WTC11 (cell line): Measurements from ENCODE around the gene TMEM88. TPM values are rescaled to one million over a fixed set of nuclear protein-coding genes. Genes with fewer than 3 reads are reported as not detected.

Source experiments
- ATAC-seq: fragments of 200-7000 bp; cut with Tn5 transposase; 2 replicates; pipeline ENCODE4 v1.10.0; 2021; ENCODE audit warnings: mild to moderate bottlenecking, moderate library complexity
- CTCF ChIA-PET: fragments of 300-600 bp; sonication (Branson Sonifier 250); formaldehyde crosslinking; loops from one replicate; lab custom pipeline; 2021; ENCODE audit warnings: antibody characterized with exemption; lab: Charles Lee
- POLR2A ChIA-PET: fragments of 350-600 bp; sonication (Branson Sonifier 250); formaldehyde crosslinking; loops from one replicate; lab custom pipeline; 2021; ENCODE audit warnings: antibody characterized with exemption; lab: Charles Lee
- DNase-seq: peaks from one replicate; pipeline ENCODE4 v3.0.0; 2021; ENCODE audit warnings: low spot score
- H3K27ac Mint-ChIP-seq: 2 replicates; pipeline ENCODE4 v1.8.0; 2021; ENCODE audit warnings: mixed read lengths
- H3K27me3 Mint-ChIP-seq: 2 replicates; pipeline ENCODE4 v1.8.0; 2021; ENCODE audit warnings: low read depth, mild to moderate bottlenecking, moderate library complexity, mixed read lengths
- H3K36me3 Mint-ChIP-seq: 2 replicates; pipeline ENCODE4 v1.8.0; 2021; ENCODE audit warnings: mixed read lengths
- H3K4me1 Mint-ChIP-seq: 2 replicates; pipeline ENCODE4 v1.8.0; 2022; ENCODE audit warnings: mixed read lengths
- H3K4me3 Mint-ChIP-seq: 2 replicates; pipeline ENCODE4 v1.8.0; 2021; ENCODE audit warnings: mild to moderate bottlenecking, moderate library complexity, mixed read lengths
- H3K9me3 Mint-ChIP-seq: 2 replicates; pipeline ENCODE4 v1.8.0; 2021; ENCODE audit warnings: mixed read lengths
- AFF4 ChIP-seq: sonication (generic); formaldehyde crosslinking; IDR thresholded peaks from 2 replicates; pipeline ENCODE4 v1.8.1; 2023; ENCODE audit warnings: mild to moderate bottlenecking, missing genetic modification reagents, borderline replicate concordance
- AR ChIP-seq: fragments of 250-450 bp; sonication (Bioruptor Pico); IDR thresholded peaks from 2 replicates; pipeline ENCODE4 v1.9.0; 2021; ENCODE audit warnings: mild to moderate bottlenecking
- ATF6 ChIP-seq: sonication (generic); formaldehyde crosslinking; IDR thresholded peaks from 2 replicates; pipeline ENCODE4 v1.8.1; 2023; ENCODE audit warnings: mild to moderate bottlenecking, missing genetic modification reagents
- CDX4 ChIP-seq: fragments of 250-450 bp; sonication (Bioruptor Pico); IDR thresholded peaks from 2 replicates; pipeline ENCODE4 v1.9.0; 2021; ENCODE audit warnings: moderate library complexity, mild to moderate bottlenecking, inconsistent platforms, borderline replicate concordance
- CREM ChIP-seq: sonication (generic); formaldehyde crosslinking; IDR thresholded peaks from 2 replicates; pipeline ENCODE4 v1.8.1; 2022; ENCODE audit warnings: mild to moderate bottlenecking, missing genetic modification reagents, moderate library complexity
- ELF4 ChIP-seq: sonication (generic); formaldehyde crosslinking; IDR thresholded peaks from 2 replicates; pipeline ENCODE4 v1.8.1; 2022; ENCODE audit warnings: low read depth, mild to moderate bottlenecking, moderate library complexity, missing genetic modification reagents
- FOXP4 ChIP-seq: sonication (generic); formaldehyde crosslinking; IDR thresholded peaks from 2 replicates; pipeline ENCODE4 v1.8.0; 2022; ENCODE audit warnings: mild to moderate bottlenecking, missing genetic modification reagents
- GABPB1 ChIP-seq: sonication (generic); formaldehyde crosslinking; IDR thresholded peaks from 2 replicates; pipeline ENCODE4 v1.8.1; 2023; ENCODE audit warnings: mild to moderate bottlenecking, missing genetic modification reagents
- IRF1 ChIP-seq: sonication (generic); formaldehyde crosslinking; IDR thresholded peaks from 2 replicates; pipeline ENCODE4 v1.8.0; 2023; ENCODE audit warnings: missing genetic modification reagents
- JAZF1 ChIP-seq: fragments of 250-450 bp; sonication (Bioruptor Pico); IDR thresholded peaks from 2 replicates; pipeline ENCODE4 v1.9.0; 2021; ENCODE audit warnings: moderate library complexity, mild to moderate bottlenecking, inconsistent platforms
- KAT7 ChIP-seq: sonication (generic); formaldehyde crosslinking; IDR thresholded peaks from 2 replicates; pipeline ENCODE4 v1.8.1; 2023; ENCODE audit warnings: missing genetic modification reagents, mild to moderate bottlenecking, borderline replicate concordance
- NFYB ChIP-seq: sonication (generic); formaldehyde crosslinking; conservative IDR thresholded peaks from 2 replicates; pipeline ENCODE4 v1.8.0; 2022; ENCODE audit warnings: low read depth, missing genetic modification reagents
- NR1H2 ChIP-seq: sonication (generic); formaldehyde crosslinking; IDR thresholded peaks from 2 replicates; pipeline ENCODE4 v1.9.0; 2021; ENCODE audit warnings: mild to moderate bottlenecking, moderate library complexity, missing genetic modification reagents
- NR3C1 ChIP-seq: sonication (generic); formaldehyde crosslinking; conservative IDR thresholded peaks from 2 replicates; pipeline ENCODE4 v1.8.1; 2023; ENCODE audit warnings: low read depth, mild to moderate bottlenecking, missing genetic modification reagents
- PREB ChIP-seq: sonication (generic); formaldehyde crosslinking; IDR thresholded peaks from 2 replicates; pipeline ENCODE4 v1.8.1; 2022; ENCODE audit warnings: mild to moderate bottlenecking, missing genetic modification reagents, moderate library complexity, borderline replicate concordance
- SMAD3 ChIP-seq: sonication (generic); formaldehyde crosslinking; IDR thresholded peaks from 2 replicates; pipeline ENCODE4 v1.8.0; 2022; ENCODE audit warnings: missing genetic modification reagents, mild to moderate bottlenecking, borderline replicate concordance
- TEAD4 ChIP-seq: sonication (generic); formaldehyde crosslinking; IDR thresholded peaks from 2 replicates; pipeline ENCODE4 v1.8.0; 2022; ENCODE audit warnings: mild to moderate bottlenecking, missing genetic modification reagents
- ZNF219 ChIP-seq: sonication (generic); formaldehyde crosslinking; IDR thresholded peaks from 2 replicates; pipeline ENCODE4 v1.8.0; 2023; ENCODE audit warnings: missing genetic modification reagents, mild to moderate bottlenecking, borderline replicate concordance
- ZNF317 ChIP-seq: sonication (generic); formaldehyde crosslinking; IDR thresholded peaks from 2 replicates; pipeline ENCODE4 v1.8.1; 2023; ENCODE audit warnings: low read depth, mild to moderate bottlenecking, moderate library complexity, missing genetic modification reagents, borderline replicate concordance
- ZNF416 ChIP-seq: fragments of 250-450 bp; sonication (Bioruptor Pico); IDR thresholded peaks from 2 replicates; pipeline ENCODE4 v1.9.0; 2021; ENCODE audit warnings: mild to moderate bottlenecking, inconsistent platforms
- total RNA-seq: library from RNA; stranded (reverse); gene quantifications from 3 replicates; pipeline ENCODE4 v1.2.3, GENCODE V29; 2021

TMEM88 gene
- total RNA-seq, 1 experiment from 2014 or later, result 2.9 TPM

GRCh38 chr17:7832431-7832830 is 22.4 kb upstream of the TMEM88 start (continued):
- TF ChIP-seq TEAD4 (no peak), IRF1 (CRISPR knock-in tag) (no peak)

- TF ChIP-seq AR (CRISPR knock-in tag) (no peak), CREM (CRISPR knock-in tag) (no peak), ZNF416 (CRISPR knock-in tag) (no peak), SMAD3 (CRISPR knock-in tag) (no peak), NFYB (CRISPR knock-in tag) (no peak), PREB (CRISPR knock-in tag) (no peak), JAZF1 (CRISPR knock-in tag) (no peak), AFF4 (CRISPR knock-in tag) (no peak), NR1H2 (CRISPR knock-in tag) (no peak), ZNF219 (CRISPR knock-in tag) (no peak), ATF6 (CRISPR knock-in tag) (no peak), KAT7 (CRISPR knock-in tag) (no peak), ZNF317 (CRISPR knock-in tag) (no peak), GABPB1 (CRISPR knock-in tag) (no peak), CDX4 (no peak), FOXP4 (CRISPR knock-in tag) (no peak), ELF4 (CRISPR knock-in tag) (no peak), NR3C1 (CRISPR knock-in tag) (no peak)
- H3K27me3 Mint-ChIP-seq, result peaks cover 49% of the 10 kb centered on the region
- no peaks in the 10 kb centered on the region for H3K36me3 Mint-ChIP-seq
- ATAC-seq (no peak), DNase-seq (no peak)
- H3K27ac Mint-ChIP-seq, result no peak overlapping the region
- POLR2A ChIA-PET, result interaction anchor here (1.0 to 1.1 kb wide), 2 partner anchors 10 to 12 kb away, joined by 3 read pairs; no protein-coding TSS in a partner anchor
- H3K4me1 Mint-ChIP-seq, result peaks cover 18% of the 10 kb centered on the region
- H3K4me3 Mint-ChIP-seq, result peak overlapping the region; percentile 82
- H3K9me3 Mint-ChIP-seq, result no peaks in the 10 kb centered on the region
- CTCF ChIA-PET, result interaction anchor here (0.9 to 5.4 kb wide), 17 partner anchors 9 to 277 kb away, joined by 3 to 66 read pairs (median 6); partner anchors contain the start of genes CYB5D1, NAA38 and TMEM88
These were observed 21.7 kb upstream of the TMEM88 start for GRCh38 chr17:7833011-7833794.
